ENCODE results near the gene SCRN2.

The SCRN2 gene

GRCh38 chr17:47850692-47851573, 9.9 kb upstream of the SCRN2 start, which contains the start of gene SP6:
Gene SP6 (minus strand): TSS chr17:47851163. CDS start chr17:47848429, 2,734 bp downstream.
- Histone ChIP-seq H3K27me3 (ENCODE audit: control insufficient read depth, insufficient read depth, low read length) (no peaks in the 10 kb centered on the region), H2AFZ (peak within 1 kb of the TSS; percentile 87), H3K79me2 (peaks cover 3% of the 10 kb centered on the region), H3K27ac (peak within 1 kb of the TSS; percentile 89), H3K4me1 (no peaks in the 10 kb centered on the region), H3K4me3 (ENCODE audit: low read depth, low read length) (peak within 1 kb of the TSS; percentile 90), H3K9ac (peak within 1 kb of the TSS; percentile 65), H3K36me3 (ENCODE audit: control insufficient read depth, insufficient read depth, low read length) (no peaks in the 10 kb centered on the region), H3K4me2 (ENCODE audit: low read length) (peak within 1 kb of the TSS; percentile 94), H3K9me3 (ENCODE audit: control insufficient read depth, low read length) (no peaks in the 10 kb centered on the region)
- peak; percentile 39 for TF ChIP-seq CTCF (IDR thresholded peaks at IDR 0.05)

DNA sequence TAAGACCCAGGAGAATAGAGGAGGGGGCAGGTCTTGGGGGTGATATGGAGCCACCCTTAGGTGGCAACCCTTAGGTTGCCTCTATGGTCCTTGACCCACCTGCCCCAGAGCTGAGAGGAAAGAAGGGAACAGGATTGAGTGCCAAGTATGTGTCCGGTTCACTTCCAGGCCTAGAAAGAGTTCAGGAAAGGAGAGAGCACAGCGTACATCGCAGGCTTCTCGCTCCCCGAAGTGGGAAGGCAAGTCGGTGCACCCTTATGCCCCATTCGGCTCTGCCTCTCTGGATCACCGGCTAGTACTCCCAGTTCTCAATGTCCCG, 9.3 kb upstream of the SCRN2 start:
- H3K27me3 ChIP-seq (ENCODE audit: control insufficient read depth, insufficient read depth, low read length), result no peaks in the 10 kb centered on the region
- peak overlapping the region; percentile 87 for H2AFZ ChIP-seq
- H3K27ac ChIP-seq, result peak overlapping the region; percentile 89
- no peak for TF ChIP-seq CTCF (IDR thresholded peaks at IDR 0.05)
- H3K4me3 ChIP-seq (ENCODE audit: low read depth, low read length), result peak overlapping the region; percentile 90
- peak overlapping the region; percentile 65 for H3K9ac ChIP-seq
- peaks cover 5% of the 10 kb centered on the region for H3K4me1 ChIP-seq
- H3K36me3 ChIP-seq (ENCODE audit: control insufficient read depth, insufficient read depth, low read length), result no peaks in the 10 kb centered on the region
- H3K4me2 ChIP-seq (ENCODE audit: low read length), result peak overlapping the region; percentile 94
- H3K79me2 ChIP-seq, result peaks cover 7% of the 10 kb centered on the region
- no peaks in the 10 kb centered on the region for H3K9me3 ChIP-seq (ENCODE audit: control insufficient read depth, low read length)

- H3K36me3 ChIP-seq (ENCODE audit: control insufficient read depth, insufficient read depth, low read length), result no peaks in the 10 kb centered on the region
- no peak overlapping the region for H3K4me2 ChIP-seq (ENCODE audit: low read length)
- no peak overlapping the region for H3K4me3 ChIP-seq (ENCODE audit: low read depth, low read length)
- H3K27ac ChIP-seq, result no peak overlapping the region
- H3K9ac ChIP-seq, result no peak overlapping the region
- no peak overlapping the region for H2AFZ ChIP-seq
- peaks cover 24% of the 10 kb centered on the region for H3K4me1 ChIP-seq
- TF ChIP-seq CTCF (IDR thresholded peaks at IDR 0.05), result no peak
- H3K9me3 ChIP-seq (ENCODE audit: control insufficient read depth, low read length), result no peaks in the 10 kb centered on the region
- H3K27me3 ChIP-seq (ENCODE audit: control insufficient read depth, insufficient read depth, low read length), result no peaks in the 10 kb centered on the region
- peaks cover 7% of the 10 kb centered on the region for H3K79me2 ChIP-seq
These were observed 7.1 kb upstream of the SCRN2 start for GRCh38 chr17:47848198-47848513.

- no peak overlapping the region for H3K4me2 ChIP-seq (ENCODE audit: low read length)
- no peaks in the 10 kb centered on the region for H3K27me3 ChIP-seq (ENCODE audit: control insufficient read depth, insufficient read depth, low read length)
- no peaks in the 10 kb centered on the region for H3K9me3 ChIP-seq (ENCODE audit: control insufficient read depth, low read length)
- no peak for TF ChIP-seq CTCF (IDR thresholded peaks at IDR 0.05)
- no peak overlapping the region for H2AFZ ChIP-seq
- H3K4me1 ChIP-seq, result peaks cover 30% of the 10 kb centered on the region
- no peak overlapping the region for H3K4me3 ChIP-seq (ENCODE audit: low read depth, low read length)
- H3K36me3 ChIP-seq (ENCODE audit: control insufficient read depth, insufficient read depth, low read length), result no peaks in the 10 kb centered on the region
- peaks cover 7% of the 10 kb centered on the region for H3K79me2 ChIP-seq
- no peak overlapping the region for H3K9ac ChIP-seq
- no peak overlapping the region for H3K27ac ChIP-seq
These were observed 6.5 kb upstream of the SCRN2 start for GRCh38 chr17:47847341-47848197.
